ENCODE results near the gene LRP5.

The LRP5 gene

GRCh38 chr11:68488623-68489022 lies 176.2 kb downstream of the LRP5 start:
- H3K27me3 Mint-ChIP-seq (ENCODE audit: low read depth), result no peaks in the 10 kb centered on the region
- peaks cover 29% of the 10 kb centered on the region for H3K36me3 Mint-ChIP-seq (ENCODE audit: low read depth)
- no peak overlapping the region for H3K27ac Mint-ChIP-seq
- H3K4me1 Mint-ChIP-seq (ENCODE audit: low read depth), result peaks cover 45% of the 10 kb centered on the region
- H3K9me3 Mint-ChIP-seq, result peaks cover 6% of the 10 kb centered on the region
- no peak overlapping the region for H3K4me3 Mint-ChIP-seq

GRCh38 chr11:68495220-68495729 lies 182.9 kb downstream of the LRP5 start:
- Mint-ChIP-seq H3K4me3 (no peak overlapping the region), H3K9me3 (no peaks in the 10 kb centered on the region), H3K27me3 (ENCODE audit: low read depth) (no peaks in the 10 kb centered on the region), H3K27ac (no peak overlapping the region), H3K4me1 (ENCODE audit: low read depth) (peaks cover 32% of the 10 kb centered on the region), H3K36me3 (ENCODE audit: low read depth) (peaks cover 9% of the 10 kb centered on the region)

DNA sequence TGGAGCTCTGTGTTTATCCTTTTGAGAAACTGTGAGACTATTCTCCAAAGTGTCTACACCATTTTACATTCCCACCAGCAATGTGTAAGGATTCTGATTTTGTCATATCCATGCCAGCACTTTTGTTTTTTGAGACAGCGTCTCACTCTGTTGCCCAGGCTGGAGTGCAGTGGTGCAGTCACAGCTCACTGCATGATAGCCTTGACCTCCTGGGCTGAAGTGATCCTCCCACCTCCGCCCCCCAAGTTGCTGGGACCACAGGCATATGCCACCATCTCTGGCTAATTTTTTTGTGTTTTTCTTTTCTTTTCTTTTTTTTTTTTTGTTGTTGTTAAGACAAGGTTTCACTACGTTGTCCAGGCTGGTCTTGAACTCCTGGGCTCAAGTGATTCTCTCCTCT lies 183.5 kb downstream of the LRP5 start:
- Mint-ChIP-seq H3K27ac (no peak overlapping the region), H3K36me3 (ENCODE audit: low read depth) (peaks cover 5% of the 10 kb centered on the region)

DNA sequence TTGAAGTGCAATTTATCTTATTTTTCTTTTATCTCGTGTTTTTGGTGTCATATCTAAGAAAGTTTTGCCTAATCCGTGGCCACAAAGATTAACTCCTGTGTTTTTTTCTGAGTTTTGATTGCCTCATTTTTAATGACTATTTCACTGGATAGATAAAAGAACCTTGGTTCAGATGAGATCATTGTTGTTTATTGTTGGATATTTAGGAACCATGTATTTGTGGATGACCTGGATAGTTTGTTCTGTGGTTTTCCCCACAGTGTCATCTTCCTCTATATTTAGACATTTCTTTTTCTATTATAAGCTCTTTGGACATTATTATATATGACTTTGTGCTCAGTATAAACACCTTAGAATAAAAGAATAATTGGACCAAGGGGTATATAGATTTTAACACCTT lies 185.4 kb downstream of the LRP5 start:
- Mint-ChIP-seq H3K4me3 (no peak overlapping the region), H3K36me3 (ENCODE audit: low read depth) (peaks cover 9% of the 10 kb centered on the region), H3K9me3 (no peaks in the 10 kb centered on the region), H3K4me1 (ENCODE audit: low read depth) (peaks cover 30% of the 10 kb centered on the region), H3K27ac (no peak overlapping the region), H3K27me3 (ENCODE audit: low read depth) (no peaks in the 10 kb centered on the region)

More for the DNA sequence above, 183.5 kb downstream of the LRP5 start:
- peaks cover 28% of the 10 kb centered on the region for H3K4me1 Mint-ChIP-seq (ENCODE audit: low read depth)
- H3K4me3 Mint-ChIP-seq, result no peak overlapping the region
- H3K9me3 Mint-ChIP-seq, result no peaks in the 10 kb centered on the region
- H3K27me3 Mint-ChIP-seq (ENCODE audit: low read depth), result no peaks in the 10 kb centered on the region

GRCh38 chr11:68498321-68498720 lies 185.9 kb downstream of the LRP5 start:
- Mint-ChIP-seq H3K4me3 (no peak overlapping the region), H3K4me1 (ENCODE audit: low read depth) (peaks cover 29% of the 10 kb centered on the region), H3K9me3 (no peaks in the 10 kb centered on the region), H3K36me3 (ENCODE audit: low read depth) (peaks cover 6% of the 10 kb centered on the region), H3K27me3 (ENCODE audit: low read depth) (no peaks in the 10 kb centered on the region), H3K27ac (no peak overlapping the region)

Data from T-helper 1 cell treated with Interleukin-12 subunit alpha and Interleukin-12 subunit beta and Interleukin-4 antibody, amounts not matched to agents 30 μg/mL and 1 μg/mL, for 36 hours (primary cell).